ENCODE data around the gene TGFBR2.

TGFBR2 gene

DNA sequence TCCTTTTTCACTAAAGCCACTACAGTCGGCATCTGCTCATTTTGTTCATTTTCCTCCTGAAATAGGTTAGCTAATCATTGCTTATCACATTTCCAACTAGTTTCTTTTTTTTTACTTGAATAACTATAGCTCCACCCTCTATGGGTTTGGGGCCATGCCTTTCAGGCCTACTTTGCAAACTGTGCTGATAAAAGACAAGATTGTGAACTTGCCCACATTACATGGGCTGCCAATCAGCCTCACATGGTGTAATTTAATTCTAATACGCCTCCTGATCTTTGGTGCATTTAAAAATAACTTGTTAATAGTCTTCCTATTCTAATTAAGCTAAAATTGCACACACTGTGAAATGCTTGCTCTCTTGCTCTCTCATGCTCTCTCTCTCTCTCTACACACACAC lies 90.5 kb downstream of the TGFBR2 start:
- TF ChIP-seq, protein P1, sequence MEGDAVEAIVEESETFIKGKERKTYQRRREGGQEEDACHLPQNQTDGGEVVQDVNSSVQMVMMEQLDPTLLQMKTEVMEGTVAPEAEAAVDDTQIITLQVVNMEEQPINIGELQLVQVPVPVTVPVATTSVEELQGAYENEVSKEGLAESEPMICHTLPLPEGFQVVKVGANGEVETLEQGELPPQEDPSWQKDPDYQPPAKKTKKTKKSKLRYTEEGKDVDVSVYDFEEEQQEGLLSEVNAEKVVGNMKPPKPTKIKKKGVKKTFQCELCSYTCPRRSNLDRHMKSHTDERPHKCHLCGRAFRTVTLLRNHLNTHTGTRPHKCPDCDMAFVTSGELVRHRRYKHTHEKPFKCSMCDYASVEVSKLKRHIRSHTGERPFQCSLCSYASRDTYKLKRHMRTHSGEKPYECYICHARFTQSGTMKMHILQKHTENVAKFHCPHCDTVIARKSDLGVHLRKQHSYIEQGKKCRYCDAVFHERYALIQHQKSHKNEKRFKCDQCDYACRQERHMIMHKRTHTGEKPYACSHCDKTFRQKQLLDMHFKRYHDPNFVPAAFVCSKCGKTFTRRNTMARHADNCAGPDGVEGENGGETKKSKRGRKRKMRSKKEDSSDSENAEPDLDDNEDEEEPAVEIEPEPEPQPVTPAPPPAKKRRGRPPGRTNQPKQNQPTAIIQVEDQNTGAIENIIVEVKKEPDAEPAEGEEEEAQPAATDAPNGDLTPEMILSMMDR (IDR thresholded peaks at IDR 0.05; ENCODE audit: low read depth, low read length), result no peak
- TF ChIP-seq EZH2phosphoT487 (IDR thresholded peaks at IDR 0.05; ENCODE audit: low read depth), result no peak
- no peaks in the 10 kb centered on the region for H3K79me2 ChIP-seq (ENCODE audit: low read length)
- no peak overlapping the region for H3K27ac ChIP-seq (ENCODE audit: low read length)
- H3K36me3 ChIP-seq (replicated peaks; ENCODE audit: low read depth, low read length), result peaks cover 10% of the 10 kb centered on the region
- H3K4me3 ChIP-seq (ENCODE audit: low read length), result no peak overlapping the region
- H3K9ac ChIP-seq (ENCODE audit: low read length), result no peak overlapping the region
- no peaks in the 10 kb centered on the region for H3K27me3 ChIP-seq (ENCODE audit: low read depth, low read length)
- H2AFZ ChIP-seq (ENCODE audit: low read depth, low read length), result no peak overlapping the region
- H3K9me3 ChIP-seq (ENCODE audit: insufficient read depth, low read length), result no peaks in the 10 kb centered on the region
- H4K20me1 ChIP-seq (ENCODE audit: insufficient read depth, low read length), result no peaks in the 10 kb centered on the region
- no peak overlapping the region for H3K4me2 ChIP-seq (ENCODE audit: low read length)
- H3K4me1 ChIP-seq (ENCODE audit: low read length), result peaks cover 3% of the 10 kb centered on the region; the same call in 1 of the 2 replicates

DNA sequence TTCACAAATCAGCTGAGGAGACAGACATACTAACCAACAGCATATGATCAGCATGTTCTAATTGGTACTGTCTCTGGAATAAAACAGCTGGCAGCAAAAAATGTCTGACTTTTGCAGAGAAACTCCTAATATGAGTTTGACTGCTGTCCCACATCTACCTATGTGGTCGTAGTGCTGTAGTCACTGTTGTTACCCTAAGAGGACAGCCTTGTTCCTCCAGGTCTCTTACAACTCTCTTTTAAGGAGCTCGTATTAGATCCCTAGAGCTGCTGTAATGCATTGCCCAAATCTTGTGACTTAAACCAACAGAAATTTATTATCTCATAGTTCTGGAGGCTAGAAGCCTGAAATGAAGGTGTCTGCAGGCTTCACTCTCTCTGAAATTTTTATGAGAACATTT lies 92.1 kb downstream of the TGFBR2 start:
- Histone ChIP-seq H3K9me3 (ENCODE audit: insufficient read depth, low read length) (0 out of 2 replicates have a peak, but pooled peaks cover 7% of the 10 kb centered on the region), H3K27me3 (ENCODE audit: low read depth, low read length) (no peaks in the 10 kb centered on the region), H3K27ac (ENCODE audit: low read length) (no peak overlapping the region), H3K9ac (ENCODE audit: low read length) (no peak overlapping the region), H3K79me2 (ENCODE audit: low read length) (no peaks in the 10 kb centered on the region), H3K36me3 (replicated peaks; ENCODE audit: low read depth, low read length) (peaks cover 12% of the 10 kb centered on the region), H3K4me3 (ENCODE audit: low read length) (no peak overlapping the region), H2AFZ (ENCODE audit: low read depth, low read length) (no peak overlapping the region), H3K4me1 (ENCODE audit: low read length) (peaks cover 3% of the 10 kb centered on the region; the same call in 1 of the 2 replicates), H3K4me2 (ENCODE audit: low read length) (no peak overlapping the region), H4K20me1 (ENCODE audit: insufficient read depth, low read length) (no peaks in the 10 kb centered on the region)
- TF ChIP-seq, protein P1 (IDR thresholded peaks at IDR 0.05; ENCODE audit: low read depth, low read length), result no peak
- TF ChIP-seq EZH2phosphoT487 (IDR thresholded peaks at IDR 0.05; ENCODE audit: low read depth), result no peak

DNA sequence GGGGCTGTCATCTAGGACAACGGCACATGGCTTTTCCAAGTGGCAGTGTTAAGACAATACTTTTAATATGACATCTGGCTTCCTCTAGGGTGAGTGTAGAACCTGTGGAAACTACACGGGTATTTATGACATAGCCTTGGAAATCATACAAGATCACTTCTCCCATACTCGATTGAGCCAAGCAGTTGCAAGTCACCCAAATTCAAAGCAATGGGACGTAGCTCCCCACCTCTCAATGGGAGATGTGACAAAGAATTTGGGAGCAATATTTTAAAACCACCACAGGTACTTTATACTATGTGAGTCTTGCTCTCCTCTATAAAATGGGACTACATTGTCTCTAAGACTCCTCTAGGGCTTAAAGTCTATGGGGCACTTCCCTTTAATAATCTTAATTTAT lies 93.5 kb downstream of the TGFBR2 start:
- H3K36me3 ChIP-seq (replicated peaks; ENCODE audit: low read depth, low read length), result peaks cover 12% of the 10 kb centered on the region
- H3K9me3 ChIP-seq (ENCODE audit: insufficient read depth, low read length), result 0 out of 2 replicates have a peak, but pooled peaks cover 7% of the 10 kb centered on the region
- H3K4me2 ChIP-seq (ENCODE audit: low read length), result no peak overlapping the region
- H3K9ac ChIP-seq (ENCODE audit: low read length), result no peak overlapping the region
- H3K4me3 ChIP-seq (ENCODE audit: low read length), result no peak overlapping the region
- no peak overlapping the region for H3K27ac ChIP-seq (ENCODE audit: low read length)
- H2AFZ ChIP-seq (ENCODE audit: low read depth, low read length), result no peak overlapping the region
- no peaks in the 10 kb centered on the region for H3K79me2 ChIP-seq (ENCODE audit: low read length)
- H3K4me1 ChIP-seq (ENCODE audit: low read length), result peaks cover 3% of the 10 kb centered on the region; the same call in 1 of the 2 replicates
- no peaks in the 10 kb centered on the region for H4K20me1 ChIP-seq (ENCODE audit: insufficient read depth, low read length)
- TF ChIP-seq, protein P1 (IDR thresholded peaks at IDR 0.05; ENCODE audit: low read depth, low read length), result no peak
- no peak for TF ChIP-seq EZH2phosphoT487 (IDR thresholded peaks at IDR 0.05; ENCODE audit: low read depth)
- no peaks in the 10 kb centered on the region for H3K27me3 ChIP-seq (ENCODE audit: low read depth, low read length)

- Histone ChIP-seq H3K79me2 (ENCODE audit: low read length) (no peaks in the 10 kb centered on the region), H3K27me3 (ENCODE audit: low read depth, low read length) (no peaks in the 10 kb centered on the region), H3K36me3 (replicated peaks; ENCODE audit: low read depth, low read length) (peaks cover 8% of the 10 kb centered on the region), H3K4me2 (ENCODE audit: low read length) (no peak overlapping the region), H3K9me3 (ENCODE audit: insufficient read depth, low read length) (0 out of 2 replicates have a peak, but pooled peaks cover 7% of the 10 kb centered on the region), H2AFZ (ENCODE audit: low read depth, low read length) (no peak overlapping the region), H4K20me1 (ENCODE audit: insufficient read depth, low read length) (no peaks in the 10 kb centered on the region), H3K4me3 (ENCODE audit: low read length) (no peak overlapping the region), H3K9ac (ENCODE audit: low read length) (no peak overlapping the region), H3K4me1 (ENCODE audit: low read length) (peaks cover 3% of the 10 kb centered on the region; the same call in 1 of the 2 replicates), H3K27ac (ENCODE audit: low read length) (no peak overlapping the region)
- TF ChIP-seq, protein P1 (IDR thresholded peaks at IDR 0.05; ENCODE audit: low read depth, low read length), result no peak
- no peak for TF ChIP-seq EZH2phosphoT487 (IDR thresholded peaks at IDR 0.05; ENCODE audit: low read depth)
Measured at GRCh38 chr3:30700702-30701321, 94.4 kb downstream of the TGFBR2 start.
